ENCODE results near the gene FAAH. TPM values are rescaled to one million over a fixed set of nuclear protein-coding genes. Genes with fewer than 3 reads are reported as not detected.

FAAH gene
- total RNA-seq, 3 donors from 2014 or later: 51.7 to 130 (median 60.2) TPM

DNA sequence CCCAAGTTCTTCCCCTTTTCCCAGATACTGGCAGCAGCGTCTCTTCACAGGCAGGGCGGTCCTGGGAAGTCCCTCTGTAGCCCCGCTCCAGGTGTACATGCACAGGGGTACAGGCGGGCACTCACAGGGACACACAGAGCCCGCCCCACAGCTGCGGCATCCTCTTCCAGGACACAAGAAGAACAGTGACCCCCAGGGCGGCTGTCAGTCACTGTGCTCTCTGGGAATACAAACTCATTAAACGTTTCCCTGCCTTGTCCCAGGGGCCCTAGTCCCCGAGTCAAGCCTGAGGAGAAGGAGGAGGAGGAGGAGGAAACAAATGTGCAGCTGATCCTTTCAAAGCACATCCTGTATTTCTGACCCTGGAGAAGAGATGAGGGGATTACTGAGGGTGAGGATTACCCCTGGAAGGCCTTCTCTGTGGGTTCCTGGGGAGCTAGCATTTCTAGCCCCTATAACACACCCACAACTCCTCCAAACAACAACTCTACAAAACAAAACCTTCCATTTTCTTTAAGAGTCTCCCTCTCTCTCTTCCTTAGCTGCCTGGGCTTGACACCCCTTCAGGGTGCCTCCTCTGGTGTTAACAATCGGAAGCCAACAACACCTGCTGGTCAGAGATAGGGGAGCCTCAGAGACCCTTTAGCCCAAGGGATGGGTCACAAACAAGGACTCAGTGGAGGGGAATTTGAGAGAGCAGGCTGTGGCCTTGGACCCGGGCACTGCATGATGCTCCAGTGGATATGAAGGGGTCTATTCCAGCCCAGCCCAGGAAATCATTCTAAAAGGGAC is 67.1 kb downstream of the FAAH start:
- H3K36me3 ChIP-seq (ENCODE audit: low read depth): no peaks in the 10 kb centered on the region
- intact Hi-C loops (cut with DNase I, micrococcal nuclease): no loop called here
- TF ChIP-seq, protein P1, sequence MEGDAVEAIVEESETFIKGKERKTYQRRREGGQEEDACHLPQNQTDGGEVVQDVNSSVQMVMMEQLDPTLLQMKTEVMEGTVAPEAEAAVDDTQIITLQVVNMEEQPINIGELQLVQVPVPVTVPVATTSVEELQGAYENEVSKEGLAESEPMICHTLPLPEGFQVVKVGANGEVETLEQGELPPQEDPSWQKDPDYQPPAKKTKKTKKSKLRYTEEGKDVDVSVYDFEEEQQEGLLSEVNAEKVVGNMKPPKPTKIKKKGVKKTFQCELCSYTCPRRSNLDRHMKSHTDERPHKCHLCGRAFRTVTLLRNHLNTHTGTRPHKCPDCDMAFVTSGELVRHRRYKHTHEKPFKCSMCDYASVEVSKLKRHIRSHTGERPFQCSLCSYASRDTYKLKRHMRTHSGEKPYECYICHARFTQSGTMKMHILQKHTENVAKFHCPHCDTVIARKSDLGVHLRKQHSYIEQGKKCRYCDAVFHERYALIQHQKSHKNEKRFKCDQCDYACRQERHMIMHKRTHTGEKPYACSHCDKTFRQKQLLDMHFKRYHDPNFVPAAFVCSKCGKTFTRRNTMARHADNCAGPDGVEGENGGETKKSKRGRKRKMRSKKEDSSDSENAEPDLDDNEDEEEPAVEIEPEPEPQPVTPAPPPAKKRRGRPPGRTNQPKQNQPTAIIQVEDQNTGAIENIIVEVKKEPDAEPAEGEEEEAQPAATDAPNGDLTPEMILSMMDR (IDR thresholded peaks at IDR 0.05): no peak
- DNase-seq (no peak), ATAC-seq (no peak)
- H3K4me3 ChIP-seq: no peak overlapping the region
- H3K9me3 ChIP-seq: no peaks in the 10 kb centered on the region
- H3K4me1 ChIP-seq (ENCODE audit: low read depth): no peaks in the 10 kb centered on the region

GRCh38 chr1:46461809-46462448 is 67.8 kb downstream of the FAAH start:
- DNase-seq (no peak), ATAC-seq (no peak)
- TF ChIP-seq, protein P1 (IDR thresholded peaks at IDR 0.05): no peak
- Histone ChIP-seq H3K4me1 (ENCODE audit: low read depth) (peaks cover 3% of the 10 kb centered on the region), H3K9me3 (no peaks in the 10 kb centered on the region), H3K36me3 (ENCODE audit: low read depth) (no peaks in the 10 kb centered on the region), H3K4me3 (no peak overlapping the region)
- intact Hi-C loops (cut with DNase I, micrococcal nuclease): no loop called here

Other genes with a start within 250 kb of the FAAH start
- 1,000 to 10,000 TPM in 2 of 3 donors, 100 to 1,000 TPM in 1; 723 to 1,819 (median 1,586) TPM for gene TSPAN1, start 219.2 kb upstream of the FAAH start, total RNA-seq
- gene P3R3URF, start 217.8 kb upstream of the FAAH start, total RNA-seq: not detected
- 10 to 100 TPM; 23.8 to 39.0 (median 38.4) TPM for gene POMGNT1, start 195.9 kb upstream of the FAAH start, total RNA-seq
- 1 to 10 TPM in 2 of 3 donors, under 1 TPM in 1; 0.63 to 5.9 (median 1.6) TPM for gene LURAP1, start 191.0 kb upstream of the FAAH start, total RNA-seq
- gene RAD54L, start 146.6 kb upstream of the FAAH start, total RNA-seq: 1 to 10 TPM; 3.0 to 8.0 (median 3.6) TPM
- gene LRRC41, start 90.7 kb upstream of the FAAH start, total RNA-seq: 10 to 100 TPM; 41.8 to 56.0 (median 43.1) TPM
- gene UQCRH, start 90.6 kb upstream of the FAAH start, total RNA-seq: 100 to 1,000 TPM; 266 to 387 (median 282) TPM
- 10 to 100 TPM; 18.5 to 20.6 (median 20.5) TPM for gene NSUN4, start 53.5 kb upstream of the FAAH start, total RNA-seq
- not detected for gene DMBX1, start 95.5 kb downstream of the FAAH start, total RNA-seq
- not detected for gene KNCN, start 157.3 kb downstream of the FAAH start, total RNA-seq
- gene MKNK1, start 210.0 kb downstream of the FAAH start, total RNA-seq: 10 to 100 TPM; 51.5 to 65.7 (median 59.3) TPM
- 10 to 100 TPM; 15.4 to 24.4 (median 17.4) TPM for gene MOB3C, start 222.5 kb downstream of the FAAH start, total RNA-seq

Measured in mucosa of descending colon (tissue), 3 donors.